Cerebellar nuclear complex (tissue), 1 donor: ENCODE results near the gene PPDPF.
"Not testable (repeated sequence)": the region's sequence is repeated elsewhere in the genome, so short reads cannot be mapped to it uniquely, and the experiment has no call there.

ENCODE experiments used
- DNase-seq, 2 experiments: peaks; one replicate each; lab custom pipeline; 2025; lab: John Stamatoyannopoulos, UW

The PPDPF gene

DNA sequence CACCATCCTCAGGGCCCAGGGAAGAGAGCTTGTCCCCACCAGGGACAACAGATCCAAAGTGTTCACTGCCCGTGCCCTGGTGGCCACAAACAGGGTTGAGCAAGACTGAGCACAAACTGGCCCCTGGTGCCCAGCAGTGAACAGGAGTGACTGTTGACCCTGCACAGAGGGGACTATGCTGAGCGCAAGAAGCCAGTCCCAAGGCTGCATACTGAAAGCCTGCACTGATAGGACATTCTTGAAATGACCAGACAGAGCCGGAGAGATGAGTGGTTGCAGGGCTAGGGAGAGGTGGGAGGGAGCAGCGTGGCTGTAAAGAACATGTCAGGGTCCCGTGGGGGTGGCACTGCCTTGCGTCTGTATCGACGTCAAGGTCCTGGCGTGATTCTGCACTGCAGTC is 30.5 kb downstream of the PPDPF start:
- DNase-seq, result no peak

DNA sequence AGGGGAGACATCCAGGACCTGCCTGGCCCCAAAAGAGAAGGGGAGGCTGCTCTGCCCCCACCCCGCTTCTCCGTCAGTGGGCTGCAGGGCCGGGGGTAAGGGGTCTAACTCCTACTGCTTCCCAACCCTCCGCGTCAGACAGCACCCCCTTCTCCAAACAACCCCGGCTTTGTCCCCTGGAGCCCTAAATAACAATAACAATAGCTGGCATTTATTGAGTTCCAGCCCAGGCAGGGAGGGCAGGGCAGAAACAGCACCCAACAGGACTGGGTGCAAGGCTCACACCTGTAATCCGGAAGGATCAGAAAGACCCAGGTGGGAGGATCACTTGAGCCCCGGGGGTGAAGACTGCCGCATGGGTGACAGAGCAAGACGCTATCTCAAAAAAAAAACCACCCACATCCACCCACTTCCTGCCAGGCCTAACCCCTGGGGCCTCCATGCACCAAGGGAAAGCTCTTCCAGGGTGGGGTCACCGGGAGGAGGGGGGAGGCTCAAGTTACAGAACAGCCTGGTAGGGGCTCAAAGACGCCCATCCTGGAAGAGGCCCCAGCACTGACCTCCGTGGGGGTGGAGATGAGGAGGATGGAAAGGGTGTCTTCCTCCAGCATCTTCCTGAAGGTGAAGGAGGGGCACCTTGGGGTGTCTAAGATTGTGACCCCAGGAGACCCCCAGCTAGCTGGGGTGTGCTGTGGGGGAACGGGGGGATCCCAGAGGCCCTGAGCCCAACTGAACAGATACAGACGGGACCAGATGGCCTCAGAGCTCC is 32.1 kb downstream of the PPDPF start:
- DNase-seq, result no peak

DNA sequence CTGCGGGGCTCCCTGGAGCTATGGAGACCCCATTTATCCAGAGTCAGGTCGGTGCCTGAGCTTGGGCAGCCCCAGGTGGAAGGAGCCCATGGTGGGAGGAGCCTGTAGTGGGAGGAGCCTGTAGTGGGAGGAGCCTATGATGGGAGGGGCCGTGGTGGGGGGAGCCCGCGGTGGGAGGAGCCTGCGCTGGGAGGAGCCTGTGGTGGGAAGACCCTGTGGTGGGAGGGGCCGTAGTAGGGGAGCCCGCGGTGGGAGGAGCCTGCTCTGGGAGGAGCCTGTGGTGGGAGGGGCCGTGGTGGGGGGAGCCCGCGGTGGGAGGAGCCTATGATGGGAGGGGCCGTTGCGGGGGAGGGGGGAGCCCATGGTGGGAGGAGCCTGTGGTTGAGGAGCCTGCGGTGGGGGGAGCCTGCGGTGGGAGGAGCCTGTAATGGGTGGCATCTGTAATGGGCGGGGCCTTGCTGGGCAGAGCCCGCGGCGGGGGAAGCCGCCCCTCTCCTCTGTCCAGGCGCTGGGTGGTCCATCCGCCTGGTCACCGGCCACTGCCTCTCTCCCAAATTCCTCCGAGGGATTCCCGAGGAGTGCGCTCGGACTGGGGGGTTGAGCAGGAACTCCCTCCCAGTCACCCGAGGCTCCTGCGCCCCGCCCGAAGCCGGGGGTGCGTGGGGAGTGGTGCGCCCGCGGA is 32.8 kb downstream of the PPDPF start:
- DNase-seq, result no peak

DNA sequence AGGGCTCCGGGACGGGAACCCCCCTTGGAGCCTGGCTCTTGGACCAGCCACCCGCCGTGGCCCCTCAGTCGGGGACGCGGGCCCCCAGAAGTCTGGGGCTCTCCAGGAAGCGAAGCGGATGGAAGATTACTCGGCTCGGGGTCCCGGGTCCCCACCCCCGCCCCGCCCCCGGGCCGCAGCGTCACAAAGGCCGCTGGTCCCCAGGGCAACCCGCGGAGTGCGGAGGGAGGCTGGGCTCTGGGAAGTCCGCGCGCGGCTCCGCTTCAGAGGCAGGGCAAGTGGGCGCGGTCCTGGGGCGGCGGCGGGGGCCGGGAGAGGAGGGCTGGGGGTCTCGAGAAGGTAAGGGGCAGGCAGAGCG is 33.3 kb downstream of the PPDPF start, which contains the start of gene FNDC11:
FNDC11 (plus strand) TSS at position 227 of the 358 bp plus-strand sequence. CDS start 1,505 bp downstream, outside the sequence.
- DNase-seq, result no peak

DNA sequence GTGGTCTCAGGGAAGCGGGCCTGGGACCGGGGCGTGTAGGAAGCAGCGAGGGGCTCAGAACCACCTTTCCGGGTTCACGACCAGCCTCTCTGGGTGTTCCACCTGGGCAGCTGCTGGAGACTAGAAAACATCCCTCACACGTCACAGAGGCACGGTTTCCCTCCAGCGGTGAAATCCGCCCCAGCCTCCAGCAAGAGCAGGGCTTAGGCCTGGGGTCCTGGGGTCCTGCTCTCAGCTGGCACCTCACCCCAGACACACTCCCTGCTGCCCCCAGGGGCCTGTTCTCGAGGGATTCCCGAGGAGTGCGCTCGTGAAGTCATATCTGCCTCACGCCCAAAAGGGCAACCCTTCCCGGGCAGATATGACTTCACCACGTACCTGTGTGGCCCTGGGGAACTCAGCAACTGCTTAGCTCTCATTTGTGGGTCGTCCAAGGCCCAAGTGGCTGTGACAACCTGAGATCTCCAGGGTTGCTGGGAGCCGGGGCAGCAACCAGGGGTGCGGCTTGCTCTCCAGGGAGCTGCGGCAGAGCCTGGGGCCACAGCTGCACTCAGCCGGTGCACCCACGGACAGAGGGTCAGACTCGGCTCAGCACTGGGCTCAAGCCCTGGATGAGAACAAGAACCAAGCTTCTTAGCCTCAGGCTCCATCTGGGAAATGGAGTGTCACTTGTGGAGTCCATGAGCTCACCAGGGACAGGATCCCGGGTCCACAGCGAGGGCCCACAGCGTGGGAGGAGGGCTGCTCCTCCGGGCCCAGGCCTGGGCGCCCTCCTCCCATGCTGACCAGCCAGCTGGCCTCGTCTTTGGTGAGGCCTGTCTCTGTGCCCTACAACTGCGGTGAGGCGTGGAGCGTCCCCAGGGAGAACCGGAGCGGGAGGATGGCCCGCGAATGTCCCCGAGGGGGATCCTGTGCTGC is 34.1 kb downstream of the PPDPF start:
- DNase-seq, result no peak

DNA sequence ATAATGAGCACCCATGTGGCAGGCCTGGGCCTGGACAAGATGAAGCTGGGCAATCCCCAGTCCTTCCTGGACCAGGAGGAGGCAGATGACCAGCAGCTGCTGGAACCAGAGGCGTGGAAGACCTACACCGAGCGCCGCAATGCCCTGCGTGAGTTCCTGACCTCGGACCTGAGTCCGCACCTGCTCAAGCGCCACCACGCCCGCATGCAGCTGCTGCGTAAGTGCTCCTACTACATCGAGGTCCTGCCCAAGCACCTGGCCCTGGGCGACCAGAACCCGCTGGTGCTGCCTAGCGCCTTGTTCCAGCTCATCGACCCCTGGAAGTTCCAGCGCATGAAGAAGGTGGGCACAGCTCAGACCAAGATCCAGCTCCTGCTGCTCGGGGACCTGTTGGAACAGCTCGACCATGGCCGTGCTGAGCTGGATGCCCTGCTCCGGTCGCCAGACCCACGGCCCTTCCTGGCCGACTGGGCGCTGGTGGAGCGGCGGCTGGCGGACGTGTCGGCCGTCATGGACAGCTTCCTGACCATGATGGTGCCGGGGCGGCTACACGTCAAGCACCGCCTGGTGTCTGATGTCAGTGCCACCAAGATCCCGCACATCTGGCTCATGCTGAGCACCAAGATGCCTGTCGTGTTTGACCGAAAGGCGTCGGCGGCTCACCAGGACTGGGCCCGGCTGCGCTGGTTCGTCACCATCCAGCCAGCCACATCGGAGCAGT is 35.3 kb downstream of the PPDPF start:
- no peak for DNase-seq

DNA sequence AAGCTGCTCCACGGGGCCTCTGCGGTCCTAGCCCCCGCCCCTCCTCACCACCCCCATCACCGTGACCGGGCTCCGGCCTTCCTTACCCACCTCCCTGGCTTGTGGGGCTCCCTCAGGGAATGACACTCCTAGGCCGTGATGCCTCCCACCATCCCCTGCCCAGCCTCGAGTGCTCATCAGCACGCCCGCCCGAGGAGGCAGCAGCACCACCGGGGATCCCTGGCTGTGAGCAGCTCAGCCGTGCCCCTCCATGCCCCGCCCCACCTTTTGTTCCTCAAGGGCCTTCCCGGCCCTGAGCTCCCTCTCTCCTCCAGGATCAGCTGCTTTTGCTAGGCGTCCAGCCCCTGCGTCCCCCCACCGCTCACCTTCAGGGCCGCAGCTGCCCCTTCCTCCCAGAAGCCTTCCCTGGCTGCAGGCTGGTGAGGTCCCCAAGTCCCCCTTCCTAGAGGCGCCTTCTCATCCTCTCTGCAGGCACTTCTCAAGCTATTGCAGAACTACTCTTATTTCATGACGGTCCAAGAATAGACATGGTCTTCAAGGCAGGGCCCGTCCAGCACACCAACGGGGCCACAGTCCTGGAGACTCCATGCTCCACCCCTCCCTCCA is 36.4 kb downstream of the PPDPF start:
- DNase-seq, result no peak

DNA sequence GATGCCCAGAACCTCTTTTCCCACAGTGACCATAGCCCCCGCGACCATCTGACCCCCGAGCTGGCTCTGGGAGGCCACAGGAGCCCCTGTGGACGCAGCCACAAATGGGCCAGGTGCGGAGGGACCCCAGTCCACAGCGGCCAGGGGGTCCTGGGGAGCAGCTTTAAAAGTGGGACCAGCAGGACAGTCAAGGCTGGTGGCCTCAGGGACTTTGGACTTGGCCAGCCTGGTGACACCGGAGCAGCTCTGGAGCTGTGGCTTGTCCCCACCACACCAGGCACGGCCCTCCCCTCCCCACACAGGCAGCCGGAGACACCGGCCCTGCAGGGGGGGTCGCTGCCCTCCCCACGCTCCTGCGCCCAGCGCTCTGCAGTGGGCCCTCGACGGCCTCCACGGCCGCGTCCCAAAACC is 36.9 kb downstream of the PPDPF start:
- DNase-seq, result no peak

DNA sequence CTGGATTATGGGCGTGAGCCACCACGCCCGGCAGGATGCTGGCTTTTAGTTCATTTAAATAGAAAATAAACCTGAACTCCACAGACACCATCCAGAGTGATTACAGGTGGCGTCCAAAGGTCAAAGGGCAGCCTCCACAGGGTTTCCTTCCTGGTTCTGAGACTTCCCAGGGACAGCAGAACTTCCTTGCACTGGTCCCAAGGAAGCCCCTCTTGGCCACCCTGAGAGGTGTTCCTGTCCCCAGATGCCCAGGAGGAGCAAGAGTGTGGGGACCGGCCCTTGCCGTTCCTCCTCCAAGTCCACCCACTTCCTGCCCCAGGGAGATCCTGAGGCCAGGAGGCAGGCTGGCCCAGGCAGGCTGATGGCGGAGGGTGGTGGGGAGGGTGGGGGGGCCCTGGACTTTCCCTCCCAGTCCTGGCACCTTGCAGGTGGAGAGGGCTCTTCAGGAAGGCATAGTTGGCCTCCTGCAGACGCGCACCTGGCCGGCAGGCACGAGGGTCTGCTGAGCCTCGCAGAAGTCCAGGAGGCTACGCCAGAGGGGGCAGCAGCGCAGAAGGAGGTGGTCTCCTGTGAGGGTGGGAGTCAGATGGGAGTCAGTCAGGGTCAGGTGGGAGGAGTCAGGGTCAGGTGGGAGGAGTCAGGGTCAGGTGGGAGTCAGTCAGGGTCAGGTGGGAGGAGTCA is 38.4 kb downstream of the PPDPF start:
- no peak for DNase-seq

DNA sequence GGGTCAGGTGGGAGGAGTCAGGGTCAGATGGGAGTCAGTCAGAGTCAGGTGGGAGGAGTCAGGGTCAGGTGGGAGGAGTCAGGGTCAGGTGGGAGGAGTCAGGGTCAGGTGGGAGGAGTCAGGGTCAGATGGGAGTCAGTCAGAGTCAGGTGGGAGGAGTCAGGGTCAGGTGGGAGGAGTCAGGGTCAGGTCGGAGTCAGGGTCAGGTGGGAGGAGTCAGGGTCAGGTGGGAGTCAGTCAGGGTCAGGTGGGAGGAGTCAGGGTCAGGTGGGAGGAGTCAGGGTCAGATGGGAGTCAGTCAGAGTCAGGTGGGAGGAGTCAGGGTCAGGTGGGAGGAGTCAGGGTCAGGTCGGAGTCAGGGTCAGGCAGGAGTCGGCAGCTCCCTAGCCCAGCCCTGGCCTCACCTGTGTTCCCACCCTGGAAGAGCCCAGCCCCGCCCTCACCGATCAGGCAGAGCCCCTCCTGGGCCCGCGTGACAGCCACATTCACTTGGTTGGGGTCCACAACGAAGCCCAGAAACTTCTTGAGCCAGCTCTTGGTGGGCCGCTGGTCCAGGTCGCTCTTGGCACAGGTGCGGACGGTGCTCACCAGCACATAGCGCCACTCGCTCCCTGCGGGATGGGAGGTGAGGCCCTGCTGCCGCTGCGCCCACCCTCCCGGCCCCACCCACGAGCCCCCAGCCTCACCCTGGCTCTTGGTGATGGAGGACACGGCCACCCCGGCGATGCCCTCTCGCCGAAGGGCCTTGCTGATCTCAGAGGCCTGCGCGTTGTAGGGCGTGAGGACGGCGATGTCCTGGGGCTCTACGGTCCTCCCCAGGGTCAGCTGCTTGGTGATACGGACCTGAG is 39.1 kb downstream of the PPDPF start:
- DNase-seq, result not testable (repeated sequence)

DNA sequence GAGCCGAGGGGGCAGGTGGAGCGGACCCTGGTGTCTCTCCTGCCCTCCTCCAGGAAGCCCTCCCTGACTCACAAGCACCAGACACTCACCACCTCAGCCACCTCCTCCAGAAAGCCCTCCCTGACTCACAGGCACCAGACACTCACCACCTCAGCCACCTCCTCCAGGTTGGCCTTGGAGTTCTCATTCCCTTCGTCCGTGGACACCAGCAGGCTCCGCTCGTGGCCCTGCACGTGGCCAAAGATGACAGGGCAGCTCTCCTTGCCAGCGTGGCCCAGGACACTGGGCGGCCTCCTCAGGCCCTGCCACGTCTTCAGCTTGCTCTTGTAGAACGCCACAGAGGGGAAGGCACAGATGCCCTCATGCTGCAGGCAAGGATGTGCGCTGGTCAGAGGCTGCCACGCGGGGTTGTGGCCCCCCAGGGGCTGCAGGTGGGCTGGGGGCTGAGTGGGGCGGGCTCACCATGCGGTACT is 39.8 kb downstream of the PPDPF start:
- no peak for DNase-seq

DNA sequence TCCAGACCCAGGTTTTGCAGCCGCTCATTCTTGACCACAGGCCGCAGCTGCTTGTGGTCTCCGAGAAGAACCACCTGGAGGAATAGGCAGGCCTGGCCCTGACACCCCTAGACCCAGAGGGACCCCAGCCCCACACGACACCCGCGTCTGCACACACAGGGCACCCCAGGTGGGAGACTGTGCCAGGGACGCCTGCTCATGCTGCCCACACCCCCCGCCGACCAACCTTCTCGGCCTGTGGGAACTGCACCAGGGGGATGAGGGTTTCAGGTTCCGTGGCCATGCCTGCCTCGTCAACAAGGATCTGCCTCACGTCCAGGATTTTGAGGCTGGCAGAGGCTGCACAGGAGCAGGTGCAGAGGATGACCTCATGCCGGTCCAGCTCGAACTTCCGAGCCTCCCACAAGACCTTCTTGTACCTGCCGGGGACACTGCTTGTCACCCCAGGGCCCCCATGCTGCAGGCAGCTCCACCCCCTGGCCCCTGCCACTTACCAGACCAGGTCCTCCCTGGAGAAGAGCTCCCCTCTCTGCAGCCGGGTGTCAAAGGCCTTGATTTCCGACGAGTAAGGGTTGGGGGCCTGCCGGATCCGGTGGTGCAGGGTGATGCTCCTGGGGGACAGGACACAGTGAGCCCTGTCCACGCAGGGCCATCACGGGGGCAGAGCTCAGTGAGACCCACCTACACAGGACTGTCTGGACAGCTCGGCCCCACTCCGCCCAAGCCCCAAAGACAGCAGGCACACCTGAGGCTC is 40.5 kb downstream of the PPDPF start:
- DNase-seq, result no peak

DNA sequence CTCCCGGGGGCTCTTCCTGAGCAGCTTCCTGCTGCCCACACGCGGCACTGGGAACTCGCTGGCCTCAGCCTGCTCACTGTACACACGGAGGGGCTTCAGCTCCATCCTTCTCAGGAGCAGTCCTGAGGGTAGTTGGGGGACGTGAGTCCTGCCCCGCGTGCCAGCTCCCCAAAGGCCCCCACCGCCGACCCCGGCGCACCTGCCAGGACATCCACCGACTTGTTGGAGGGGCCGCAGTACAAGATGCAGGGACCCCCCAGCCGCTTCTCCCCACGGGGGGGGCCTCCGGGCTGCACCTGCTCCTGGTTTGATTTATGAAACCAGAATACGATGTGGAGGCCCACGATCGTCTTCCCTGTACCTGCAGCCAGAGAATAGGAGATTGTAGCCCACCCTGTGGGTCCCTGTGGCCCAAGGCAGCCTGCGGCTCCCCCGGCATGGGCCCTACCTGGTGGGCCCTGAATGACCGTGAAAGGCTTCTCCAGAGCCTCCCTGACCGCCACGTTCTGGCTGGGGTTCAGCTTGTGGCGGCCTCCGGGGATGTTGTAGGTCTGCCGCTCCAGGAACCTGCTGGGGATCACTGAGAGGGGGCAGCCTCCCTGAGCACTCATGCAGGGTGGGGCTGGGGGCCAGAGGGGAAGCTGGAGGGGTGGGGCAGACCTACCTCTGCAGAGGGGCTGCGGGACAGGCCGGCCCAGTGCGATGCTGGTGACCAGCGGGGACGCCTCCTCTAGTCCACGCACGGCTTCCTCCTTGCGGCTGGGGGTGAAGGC is 41.2 kb downstream of the PPDPF start:
- DNase-seq, result no peak

DNA sequence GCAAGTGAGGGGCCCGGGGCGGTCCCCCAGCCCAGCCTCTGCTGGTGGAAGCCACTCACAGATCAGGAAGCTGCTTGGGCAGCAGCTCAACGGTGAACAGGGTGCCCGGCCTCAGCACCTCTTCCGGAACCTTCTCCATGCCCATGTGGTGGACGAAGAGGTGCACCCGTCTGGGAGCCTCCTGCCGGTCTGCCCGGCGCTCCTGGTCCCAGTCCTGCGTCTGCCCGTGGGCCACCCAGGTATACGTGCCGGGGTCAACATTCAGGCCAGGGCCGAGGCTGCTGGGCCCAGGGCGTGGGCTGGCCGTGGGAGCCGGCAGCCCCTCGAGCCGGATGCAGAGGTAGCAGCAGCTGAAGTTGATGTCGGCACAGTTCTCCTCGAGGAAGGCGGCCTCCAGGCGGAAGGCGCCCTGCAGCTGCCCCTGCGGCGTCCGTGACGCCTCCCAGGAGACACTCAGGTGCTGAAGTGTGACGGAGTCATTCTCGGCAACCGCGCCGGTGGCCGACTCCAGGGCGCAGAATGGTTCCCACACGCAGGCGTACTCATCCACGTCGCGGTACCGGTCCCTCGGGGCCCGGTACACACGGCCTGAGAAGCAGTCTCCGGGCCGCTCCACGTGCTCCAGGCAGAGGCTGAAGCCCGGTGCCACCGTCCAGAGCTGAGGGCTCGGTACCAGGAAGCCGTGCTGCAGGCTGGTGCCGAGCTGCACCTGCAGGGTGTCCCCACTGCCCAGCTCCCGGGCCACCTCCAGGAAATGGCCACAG is 42.1 kb downstream of the PPDPF start:
- DNase-seq, result no peak

DNA sequence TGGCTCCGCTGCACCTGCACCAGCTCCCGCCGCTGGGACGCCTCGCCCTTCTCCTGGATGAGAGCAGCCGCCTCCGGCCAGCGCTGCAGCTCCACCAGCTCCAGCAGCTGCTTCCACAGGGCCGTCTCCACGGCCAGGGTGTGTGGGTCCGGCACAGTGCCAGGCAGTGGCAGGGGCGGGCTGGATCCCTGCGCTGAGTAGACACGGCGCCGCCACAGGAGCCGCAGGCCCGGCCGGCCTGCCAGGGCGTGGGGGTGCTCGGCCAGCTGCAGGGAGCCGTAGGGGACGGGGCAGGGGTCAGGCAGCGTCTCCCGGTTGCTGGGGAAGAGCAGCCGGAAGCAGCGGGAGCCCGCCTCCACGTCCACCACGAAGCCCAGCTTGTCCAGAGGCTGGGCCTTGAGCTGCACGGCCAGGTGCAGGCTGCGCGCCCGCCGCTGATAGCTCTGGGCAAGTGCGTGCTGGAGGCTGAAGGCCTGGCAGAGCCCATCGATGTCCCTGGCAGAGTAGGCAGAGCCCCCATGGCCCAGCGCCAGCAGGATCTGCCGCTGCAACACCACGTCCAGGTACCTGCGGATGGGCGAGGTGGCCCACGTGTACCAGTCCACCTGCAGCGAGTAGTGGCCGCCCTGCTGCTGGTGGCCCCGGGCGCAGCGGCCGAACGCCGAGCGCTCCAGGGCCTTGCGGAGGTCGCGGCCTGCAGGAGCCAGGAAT is 42.8 kb downstream of the PPDPF start:
- no peak for DNase-seq

DNA sequence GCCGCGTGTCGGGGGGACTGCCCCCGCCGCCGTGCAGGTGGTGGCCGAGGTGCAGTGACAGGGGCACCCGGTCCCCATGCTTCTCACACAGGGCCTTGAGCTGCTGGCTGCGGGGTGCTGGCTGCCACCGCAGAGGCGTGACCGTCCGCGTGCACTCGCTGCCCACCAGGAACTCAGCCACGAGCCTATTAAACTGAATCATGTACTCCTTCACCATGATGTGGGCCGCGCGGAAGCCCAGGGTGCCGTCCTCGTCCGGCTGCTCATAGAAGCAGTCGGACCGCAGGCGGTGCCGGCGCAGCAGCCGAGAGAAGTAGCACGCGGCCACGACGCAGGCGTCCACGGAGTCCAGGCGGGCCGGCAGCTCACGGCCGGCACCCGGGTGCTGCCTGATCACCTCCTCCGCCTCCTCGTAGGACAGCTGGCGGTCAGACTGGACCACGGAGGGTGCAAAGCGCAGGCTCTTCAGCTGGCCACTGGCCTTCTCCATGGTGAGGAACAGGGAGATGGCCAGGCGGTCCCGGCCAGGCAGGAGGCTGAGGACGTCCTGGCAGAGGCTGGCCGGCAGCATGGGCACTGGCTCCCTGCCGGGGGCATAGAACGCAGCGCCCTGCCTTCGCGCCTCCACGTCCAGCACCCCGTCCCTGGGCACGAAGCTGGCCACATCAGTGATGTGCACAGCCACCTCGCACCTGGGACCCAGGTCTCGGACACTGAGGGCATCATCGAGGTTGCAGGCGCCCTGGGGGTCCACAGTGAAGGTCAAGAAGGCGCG is 43.7 kb downstream of the PPDPF start:
- no peak for DNase-seq
